Measurements from ENCODE around the gene TSHZ3. TPM values are rescaled to one million over a fixed set of nuclear protein-coding genes. Genes with fewer than 3 reads are reported as not detected.

Gene TSHZ3
- total and polyA plus RNA-seq, 12 donors = 2.6 to 9.3 (median 7.8) TPM

DNA sequence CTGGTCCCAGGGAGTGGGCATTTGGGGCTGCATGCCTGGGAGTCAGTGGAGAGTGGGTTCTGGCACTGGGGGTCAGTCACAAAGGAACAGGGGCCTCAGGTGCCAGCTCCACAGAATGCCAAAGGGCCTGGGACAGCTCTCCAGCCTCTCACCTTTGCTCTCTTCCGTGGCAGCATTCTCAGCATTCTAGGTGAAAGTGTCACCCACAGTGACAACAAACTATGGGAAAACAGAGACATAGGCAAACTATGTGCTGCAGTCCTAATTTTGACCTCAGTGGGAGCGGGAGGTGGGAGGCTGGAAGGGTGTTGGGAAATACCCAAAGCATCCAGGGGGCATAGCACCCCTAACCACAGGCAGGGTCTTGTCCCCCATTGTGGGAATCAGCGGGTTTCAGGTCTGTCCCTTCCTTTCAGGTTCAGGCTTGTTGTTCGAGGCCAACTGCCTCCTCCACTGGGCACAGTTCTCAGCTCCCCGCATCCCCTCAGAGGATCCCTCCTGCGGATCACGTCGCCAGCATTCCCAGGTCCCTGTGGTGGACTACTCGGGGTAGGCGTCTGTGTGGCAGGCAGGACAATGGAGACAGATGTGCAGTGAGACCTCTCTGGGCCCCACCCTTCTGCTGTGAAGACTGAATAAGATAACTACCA, 52.4 kb downstream of the TSHZ3 start:
- Histone ChIP-seq H3K27ac (no peak overlapping the region), H3K4me3 (no peak overlapping the region), H3K27me3 (no peaks in the 10 kb centered on the region), H3K9me3 (replicated peaks in 1 of 3) (no peaks in the 10 kb centered on the region), H3K4me1 (replicated peaks in 1 of 2) (no peaks in the 10 kb centered on the region), H3K36me3 (replicated peaks in 1 of 2) (no peaks in the 10 kb centered on the region)
- TF ChIP-seq, protein P1, sequence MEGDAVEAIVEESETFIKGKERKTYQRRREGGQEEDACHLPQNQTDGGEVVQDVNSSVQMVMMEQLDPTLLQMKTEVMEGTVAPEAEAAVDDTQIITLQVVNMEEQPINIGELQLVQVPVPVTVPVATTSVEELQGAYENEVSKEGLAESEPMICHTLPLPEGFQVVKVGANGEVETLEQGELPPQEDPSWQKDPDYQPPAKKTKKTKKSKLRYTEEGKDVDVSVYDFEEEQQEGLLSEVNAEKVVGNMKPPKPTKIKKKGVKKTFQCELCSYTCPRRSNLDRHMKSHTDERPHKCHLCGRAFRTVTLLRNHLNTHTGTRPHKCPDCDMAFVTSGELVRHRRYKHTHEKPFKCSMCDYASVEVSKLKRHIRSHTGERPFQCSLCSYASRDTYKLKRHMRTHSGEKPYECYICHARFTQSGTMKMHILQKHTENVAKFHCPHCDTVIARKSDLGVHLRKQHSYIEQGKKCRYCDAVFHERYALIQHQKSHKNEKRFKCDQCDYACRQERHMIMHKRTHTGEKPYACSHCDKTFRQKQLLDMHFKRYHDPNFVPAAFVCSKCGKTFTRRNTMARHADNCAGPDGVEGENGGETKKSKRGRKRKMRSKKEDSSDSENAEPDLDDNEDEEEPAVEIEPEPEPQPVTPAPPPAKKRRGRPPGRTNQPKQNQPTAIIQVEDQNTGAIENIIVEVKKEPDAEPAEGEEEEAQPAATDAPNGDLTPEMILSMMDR (IDR thresholded peaks at IDR 0.05) = no peak
- no peak for TF ChIP-seq POLR2A (IDR thresholded peaks at IDR 0.05)
- no peak for DNase-seq
- intact Hi-C loops (cut with DNase I) = no loop called here
- WGBS, 4 donors = 88 to 95% (median 89%) methylated on average over 6 to 10 of the region's 10 CpGs

DNA sequence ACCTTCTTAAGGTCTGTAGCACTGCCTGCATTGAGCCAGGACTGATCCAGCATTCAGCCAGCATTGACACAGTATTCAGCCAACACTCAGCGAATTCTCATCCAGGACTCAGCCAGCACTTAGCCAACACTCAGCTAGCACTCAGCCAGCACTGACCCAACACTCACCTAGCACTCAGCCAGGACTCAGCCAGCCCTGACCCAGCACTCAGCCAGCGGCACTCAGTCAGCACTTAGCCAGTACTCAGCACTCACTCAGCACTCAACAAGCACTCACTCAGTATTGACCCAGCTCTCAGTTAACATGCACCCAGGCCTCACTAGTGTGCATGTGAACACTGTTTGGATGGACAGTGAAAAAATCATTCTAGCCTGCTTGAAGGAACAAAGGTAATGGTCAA, 55.0 kb downstream of the TSHZ3 start:
- TF ChIP-seq, protein P1 (IDR thresholded peaks at IDR 0.05) = no peak
- TF ChIP-seq POLR2A (IDR thresholded peaks at IDR 0.05) = no peak
- intact Hi-C loops (cut with DNase I) = no loop called here
- H3K27me3 ChIP-seq = no peaks in the 10 kb centered on the region
- no peak for DNase-seq
- H3K36me3 ChIP-seq (replicated peaks in 1 of 2) = no peaks in the 10 kb centered on the region
- H3K4me3 ChIP-seq = no peak overlapping the region
- H3K4me1 ChIP-seq (replicated peaks in 1 of 2) = no peaks in the 10 kb centered on the region
- 94 to 100% (median 99%) methylated on average over 1 to 2 of the region's 2 CpGs for WGBS, 4 donors
- H3K9me3 ChIP-seq (replicated peaks in 1 of 3) = no peaks in the 10 kb centered on the region
- no peak overlapping the region for H3K27ac ChIP-seq

GRCh38 chr19:31292639-31293185, 56.5 kb downstream of the TSHZ3 start:
- no peaks in the 10 kb centered on the region for H3K4me1 ChIP-seq (replicated peaks in 1 of 2)
- no peak for TF ChIP-seq POLR2A (IDR thresholded peaks at IDR 0.05)
- TF ChIP-seq, protein P1 (IDR thresholded peaks at IDR 0.05) = no peak
- H3K4me3 ChIP-seq = no peak overlapping the region
- 90 to 94% (median 92%) methylated on average over 2 of the region's 2 CpGs for WGBS, 4 donors
- no peaks in the 10 kb centered on the region for H3K9me3 ChIP-seq (replicated peaks in 1 of 3)
- no peak overlapping the region for H3K27ac ChIP-seq
- H3K27me3 ChIP-seq = no peaks in the 10 kb centered on the region
- intact Hi-C loops (cut with DNase I) = no loop called here
- H3K36me3 ChIP-seq (replicated peaks in 1 of 2) = no peaks in the 10 kb centered on the region
- no peak for DNase-seq

DNA sequence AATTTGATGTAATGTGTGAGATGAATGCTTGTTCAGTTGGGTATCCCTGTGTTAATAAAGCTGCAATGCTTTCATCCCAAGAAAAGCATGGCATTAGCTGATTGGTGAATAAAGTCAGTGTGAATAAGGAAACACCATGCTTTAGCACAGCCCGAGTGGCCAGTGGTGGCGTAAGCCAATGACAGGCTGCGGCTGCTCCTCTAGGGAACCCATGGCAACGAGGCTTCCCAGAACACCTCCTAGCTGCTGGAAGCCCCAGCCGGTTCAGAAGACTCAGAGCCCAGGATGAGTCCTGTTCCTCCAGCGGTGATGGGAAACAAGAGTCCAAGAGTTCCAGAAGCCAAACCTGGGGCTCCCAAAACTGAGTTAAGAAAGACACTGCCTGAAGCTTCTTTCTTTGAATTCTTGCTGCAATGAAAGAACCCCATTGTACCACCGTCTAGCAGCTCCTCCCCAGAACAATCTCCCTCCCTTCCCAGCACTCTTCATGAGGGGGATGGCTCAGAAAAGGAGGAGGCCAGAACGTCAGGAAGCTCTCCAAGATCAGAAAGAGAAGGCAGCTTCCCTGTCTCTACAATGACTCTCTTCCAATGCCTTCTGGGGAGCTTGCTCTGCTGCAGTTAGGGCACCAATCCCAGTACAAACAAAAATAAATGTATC, 58.2 kb downstream of the TSHZ3 start:
- Histone ChIP-seq H3K4me1 (replicated peaks in 1 of 2) (peaks cover 0 to 3% of the 10 kb centered on the region in 2 donors), H3K4me3 (no peak overlapping the region), H3K9me3 (replicated peaks in 1 of 3) (no peaks in the 10 kb centered on the region), H3K27ac (no peak overlapping the region), H3K27me3 (no peaks in the 10 kb centered on the region), H3K36me3 (replicated peaks in 1 of 2) (no peaks in the 10 kb centered on the region)
- intact Hi-C loops (cut with DNase I) = no loop called here
- DNase-seq = peak in 1 of 7 donors; percentile 76
- TF ChIP-seq, protein P1 (IDR thresholded peaks at IDR 0.05) = no peak
- TF ChIP-seq POLR2A (IDR thresholded peaks at IDR 0.05) = no peak
- 76 to 82% (median 79%) methylated on average over 7 to 8 of the region's 8 CpGs for WGBS, 4 donors
